Esophagus mucosa (tissue), 1 donor: ENCODE measurements around the gene KCTD17. TPM values are rescaled to one million over a fixed set of nuclear protein-coding genes. Genes with fewer than 3 reads are reported as not detected.

Experiments
- ATAC-seq: fragments of 200-7000 bp; cut with Tn5 transposase; one replicate; pipeline ENCODE4 v1.9.1; 2020
- total RNA-seq: library from RNA; stranded (reverse); gene quantifications from one replicate; pipeline ENCODE4 v1.2.4, GENCODE V29; 2023
- donor health status: DM: yes; HTN: yes; CAD: no.

Gene KCTD17
- total RNA-seq, 1 donor from 2014 or later, result 3.9 TPM

- no peak for ATAC-seq
Measured at GRCh38 chr22:37107816-37108621, 56.5 kb downstream of the KCTD17 start.

GRCh38 chr22:37109242-37109917 lies 57.8 kb downstream of the KCTD17 start, which contains the start of gene TMPRSS6:
TMPRSS6 (minus strand) TSS chr22:37109713; CDS start chr22:37103417, 6,296 bp downstream.
- ATAC-seq, result no peak

- ATAC-seq, result no peak
Measured at GRCh38 chr22:37111156-37111717, 59.7 kb downstream of the KCTD17 start.

- ATAC-seq, result peak; percentile 28
Measured at GRCh38 chr22:37112084-37112728, 60.7 kb downstream of the KCTD17 start.

Other genes with a start within 250 kb of the KCTD17 start
- gene PVALB, start 234.7 kb upstream of the KCTD17 start, total RNA-seq, result not detected
- gene NCF4, start 190.7 kb upstream of the KCTD17 start, total RNA-seq, result 1.8 TPM
- gene CSF2RB, start 138.1 kb upstream of the KCTD17 start, total RNA-seq, result 1.00 TPM
- 83.2 TPM for gene TST, start 32.3 kb upstream of the KCTD17 start, total RNA-seq
- gene MPST, start 32.0 kb upstream of the KCTD17 start, total RNA-seq, result 78.0 TPM
- gene TMPRSS6, start 58.0 kb downstream of the KCTD17 start, total RNA-seq, result not detected
- gene IL2RB, start 98.2 kb downstream of the KCTD17 start, total RNA-seq, result 3.1 TPM
- gene C1QTNF6, start 136.5 kb downstream of the KCTD17 start, total RNA-seq, result 2.0 TPM
- gene SSTR3, start 160.7 kb downstream of the KCTD17 start, total RNA-seq, result not detected
- 19.0 TPM for gene RAC2, start 192.5 kb downstream of the KCTD17 start, total RNA-seq
- 1.6 TPM for gene CYTH4, start 230.8 kb downstream of the KCTD17 start, total RNA-seq